Karpas-422 (cell line): ENCODE measurements around the gene ZFAND3. TPM values are rescaled to one million over a fixed set of nuclear protein-coding genes. Genes with fewer than 3 reads are reported as not detected.

Source experiments
- DNase-seq: peaks from one replicate; pipeline ENCODE4 v3.0.0-alpha.2; 2015
- H2AFZ ChIP-seq: fragments of 200-600 bp; sonication (generic); 2 replicates; pipeline ENCODE4 v1.6.1; 2014; ENCODE audit warnings: antibody characterized with exemption, low read length, mixed read lengths
- H3K27ac ChIP-seq: fragments of 200-600 bp; sonication (generic); 2 replicates; pipeline ENCODE4 v1.5.1; 2014; ENCODE audit warnings: mild to moderate bottlenecking, low read length, moderate library complexity
- H3K27me3 ChIP-seq: fragments of 200-600 bp; sonication (generic); 2 replicates; pipeline ENCODE4 v1.6.1; 2014; ENCODE audit warnings: low read length, mixed read lengths
- H3K36me3 ChIP-seq: fragments of 200-600 bp; sonication (generic); 2 replicates; pipeline ENCODE4 v1.6.1; 2014; ENCODE audit warnings: low read length, mixed read lengths; ENCODE audit not compliant: insufficient read depth
- H3K4me1 ChIP-seq: fragments of 200-600 bp; sonication (generic); 2 replicates; pipeline ENCODE4 v1.6.1; 2014; ENCODE audit warnings: mild to moderate bottlenecking, low read length, mixed read lengths
- H3K4me2 ChIP-seq: fragments of 200-600 bp; sonication (generic); 2 replicates; pipeline ENCODE4 v1.6.1; 2014; ENCODE audit warnings: low read length, low read depth, mild to moderate bottlenecking; ENCODE audit not compliant: poor library complexity, severe bottlenecking
- H3K4me3 ChIP-seq: fragments of 200-600 bp; sonication (generic); 2 replicates; pipeline ENCODE4 v1.5.1; 2014; ENCODE audit warnings: mild to moderate bottlenecking, antibody characterized with exemption, low read length, mixed read lengths
- H3K79me2 ChIP-seq: fragments of 200-600 bp; sonication (generic); 2 replicates; pipeline ENCODE4 v1.6.1; 2014; ENCODE audit warnings: mild to moderate bottlenecking, low read length, mixed read lengths
- H3K9ac ChIP-seq: fragments of 200-600 bp; sonication (generic); 2 replicates; pipeline ENCODE4 v1.6.0; 2014; ENCODE audit warnings: low read length
- H3K9me2 ChIP-seq: fragments of 200-600 bp; sonication (generic), shearing (Covaris generic); replicated peaks from 2 replicates; pipeline ENCODE4 v1.6.0; 2014; ENCODE audit warnings: mild to moderate bottlenecking, low read length, moderate library complexity; ENCODE audit not compliant: insufficient read depth
- H3K9me3 ChIP-seq: fragments of 300-700, 200-600 bp; sonication (generic); 2 replicates; pipeline ENCODE4 v1.6.1; 2014; ENCODE audit warnings: low read length, mixed read lengths
- H4K20me1 ChIP-seq: fragments of 200-600 bp; sonication (generic); 2 replicates; pipeline ENCODE4 v1.6.1; 2014; ENCODE audit warnings: mild to moderate bottlenecking, antibody characterized with exemption, low read length, low read depth; ENCODE audit not compliant: insufficient read depth
- total RNA-seq: library from RNA; depleted of rRNA; stranded (reverse); fragments of >200 nt; shearing (Covaris generic); gene quantifications from 2 replicates; pipeline ENCODE4 v1.2.3, GENCODE V29; 2014; ENCODE audit warnings: low replicate concordance

The ZFAND3 gene
- total RNA-seq, 1 experiment from 2014 or later, result 4.0 TPM

- Histone ChIP-seq H3K27me3 (no peaks in the 10 kb centered on the region), H3K27ac (no peak overlapping the region), H3K9me3 (no peaks in the 10 kb centered on the region), H3K4me3 (no peak overlapping the region), H4K20me1 (peaks cover 53% of the 10 kb centered on the region), H3K4me2 (no peak overlapping the region), H2AFZ (no peak overlapping the region), H3K79me2 (no peaks in the 10 kb centered on the region), H3K9me2 (no peaks in the 10 kb centered on the region), H3K36me3 (no peaks in the 10 kb centered on the region), H3K4me1 (peaks cover 3% of the 10 kb centered on the region; the same call in 1 of the 2 replicates), H3K9ac (no peak overlapping the region)
- no peak for DNase-seq
Observed at GRCh38 chr6:37919417-37920157, 100.1 kb downstream of the ZFAND3 start.

DNA sequence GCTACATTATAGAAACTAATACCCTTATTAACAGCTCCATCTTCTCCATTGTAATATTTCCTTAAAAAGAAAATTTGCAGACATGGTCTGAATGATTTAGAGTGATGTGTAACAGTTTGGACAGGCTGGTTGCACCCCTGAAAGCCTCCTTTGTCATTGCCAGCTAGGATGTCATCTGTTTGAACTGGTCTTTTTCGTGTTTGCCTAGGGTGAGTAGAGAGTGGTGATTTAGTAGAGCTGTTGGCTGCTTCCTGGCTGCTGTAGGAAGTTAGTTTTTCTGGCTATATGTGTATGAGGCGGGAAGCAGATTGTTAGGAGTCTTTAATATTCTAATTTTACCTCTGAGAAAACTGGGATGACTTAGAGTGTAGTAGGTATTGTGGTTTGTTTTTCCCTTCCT is 101.1 kb downstream of the ZFAND3 start:
- Histone ChIP-seq H3K4me1 (peaks cover 3% of the 10 kb centered on the region; the same call in 1 of the 2 replicates), H3K4me3 (no peak overlapping the region), H3K79me2 (no peaks in the 10 kb centered on the region), H3K9me3 (no peaks in the 10 kb centered on the region), H2AFZ (no peak overlapping the region), H3K9me2 (no peaks in the 10 kb centered on the region), H4K20me1 (peaks cover 53% of the 10 kb centered on the region), H3K27me3 (no peaks in the 10 kb centered on the region), H3K9ac (no peak overlapping the region), H3K4me2 (no peak overlapping the region), H3K36me3 (no peaks in the 10 kb centered on the region), H3K27ac (no peak overlapping the region)
- DNase-seq, result no peak

- H3K4me3 ChIP-seq, result no peak overlapping the region
Observed at GRCh38 chr6:37922563-37922962, 103.0 kb downstream of the ZFAND3 start.

DNA sequence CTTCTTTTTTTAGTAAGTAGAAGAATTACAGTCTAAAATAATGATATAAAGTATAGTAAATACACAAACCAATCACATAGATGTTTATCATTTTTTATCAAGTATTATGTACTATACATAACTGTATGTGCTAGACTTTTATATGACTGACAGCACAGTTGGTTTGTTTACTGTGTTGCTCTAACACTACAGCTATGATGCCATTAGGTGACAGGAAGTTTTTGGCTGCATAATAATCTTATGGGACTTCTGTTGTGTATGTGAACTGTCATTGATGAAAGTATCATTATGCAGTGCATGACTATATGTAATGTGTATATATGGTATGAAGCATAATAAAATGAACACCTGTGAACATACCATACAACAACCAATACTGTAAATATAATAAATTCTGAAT is 104.0 kb downstream of the ZFAND3 start:
- Histone ChIP-seq H3K79me2 (no peaks in the 10 kb centered on the region), H3K36me3 (no peaks in the 10 kb centered on the region), H3K4me3 (no peak overlapping the region), H2AFZ (no peak overlapping the region), H3K4me1 (peaks cover 3% of the 10 kb centered on the region; the same call in 1 of the 2 replicates), H3K27ac (no peak overlapping the region), H3K27me3 (no peaks in the 10 kb centered on the region), H3K9me3 (no peaks in the 10 kb centered on the region), H3K9me2 (no peaks in the 10 kb centered on the region), H4K20me1 (peaks cover 58% of the 10 kb centered on the region), H3K9ac (no peak overlapping the region), H3K4me2 (no peak overlapping the region)
- no peak for DNase-seq

More at GRCh38 chr6:37922563-37922962, 103.0 kb downstream of the ZFAND3 start:
- Histone ChIP-seq H3K9ac (no peak overlapping the region), H3K79me2 (no peaks in the 10 kb centered on the region), H3K9me3 (no peaks in the 10 kb centered on the region), H2AFZ (no peak overlapping the region), H4K20me1 (peaks cover 55% of the 10 kb centered on the region), H3K9me2 (no peaks in the 10 kb centered on the region), H3K36me3 (no peaks in the 10 kb centered on the region), H3K27ac (no peak overlapping the region), H3K4me1 (peaks cover 3% of the 10 kb centered on the region; the same call in 1 of the 2 replicates), H3K27me3 (no peaks in the 10 kb centered on the region), H3K4me2 (no peak overlapping the region)
- DNase-seq, result no peak

DNA sequence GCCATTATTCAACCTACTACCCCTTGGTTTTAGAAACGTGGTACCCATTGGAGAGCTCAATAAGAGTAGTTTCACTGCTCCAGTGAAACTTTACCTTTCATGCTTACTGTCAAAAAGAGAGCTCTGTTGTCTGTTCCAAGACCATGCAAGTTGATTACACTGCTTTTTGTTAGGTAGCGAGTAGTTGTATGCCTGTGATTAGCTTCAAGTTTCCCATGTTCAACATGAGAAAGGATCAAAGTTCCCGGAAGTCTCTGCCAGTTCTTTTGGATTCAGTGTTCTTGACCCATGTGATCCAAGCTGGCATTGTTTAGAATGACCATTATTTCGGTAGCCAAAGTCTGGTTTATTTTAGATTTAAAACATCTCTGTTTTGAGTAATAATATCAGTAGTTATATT is 107.1 kb downstream of the ZFAND3 start:
- peaks cover 53% of the 10 kb centered on the region for H4K20me1 ChIP-seq
- H3K79me2 ChIP-seq, result no peaks in the 10 kb centered on the region
- H3K9me3 ChIP-seq, result no peaks in the 10 kb centered on the region
- no peak overlapping the region for H3K4me3 ChIP-seq
- no peak overlapping the region for H2AFZ ChIP-seq
- H3K4me2 ChIP-seq, result no peak overlapping the region
- H3K36me3 ChIP-seq, result no peaks in the 10 kb centered on the region
- no peak overlapping the region for H3K9ac ChIP-seq
- H3K4me1 ChIP-seq, result peaks cover 3% of the 10 kb centered on the region; the same call in 1 of the 2 replicates
- H3K9me2 ChIP-seq, result no peaks in the 10 kb centered on the region
- no peak for DNase-seq
- H3K27ac ChIP-seq, result no peak overlapping the region
- H3K27me3 ChIP-seq, result no peaks in the 10 kb centered on the region

- H3K27me3 ChIP-seq, result no peaks in the 10 kb centered on the region
- DNase-seq, result no peak
- no peaks in the 10 kb centered on the region for H3K36me3 ChIP-seq
- H3K4me1 ChIP-seq, result peaks cover 3% of the 10 kb centered on the region; the same call in 1 of the 2 replicates
- H3K79me2 ChIP-seq, result no peaks in the 10 kb centered on the region
- H3K9me2 ChIP-seq, result no peaks in the 10 kb centered on the region
- no peak overlapping the region for H3K27ac ChIP-seq
- no peak overlapping the region for H3K4me3 ChIP-seq
- H3K4me2 ChIP-seq, result no peak overlapping the region
- H3K9me3 ChIP-seq, result no peaks in the 10 kb centered on the region
- no peak overlapping the region for H2AFZ ChIP-seq
- H4K20me1 ChIP-seq, result peaks cover 51% of the 10 kb centered on the region
- no peak overlapping the region for H3K9ac ChIP-seq
Observed at GRCh38 chr6:37928217-37928616, 108.7 kb downstream of the ZFAND3 start.

DNA sequence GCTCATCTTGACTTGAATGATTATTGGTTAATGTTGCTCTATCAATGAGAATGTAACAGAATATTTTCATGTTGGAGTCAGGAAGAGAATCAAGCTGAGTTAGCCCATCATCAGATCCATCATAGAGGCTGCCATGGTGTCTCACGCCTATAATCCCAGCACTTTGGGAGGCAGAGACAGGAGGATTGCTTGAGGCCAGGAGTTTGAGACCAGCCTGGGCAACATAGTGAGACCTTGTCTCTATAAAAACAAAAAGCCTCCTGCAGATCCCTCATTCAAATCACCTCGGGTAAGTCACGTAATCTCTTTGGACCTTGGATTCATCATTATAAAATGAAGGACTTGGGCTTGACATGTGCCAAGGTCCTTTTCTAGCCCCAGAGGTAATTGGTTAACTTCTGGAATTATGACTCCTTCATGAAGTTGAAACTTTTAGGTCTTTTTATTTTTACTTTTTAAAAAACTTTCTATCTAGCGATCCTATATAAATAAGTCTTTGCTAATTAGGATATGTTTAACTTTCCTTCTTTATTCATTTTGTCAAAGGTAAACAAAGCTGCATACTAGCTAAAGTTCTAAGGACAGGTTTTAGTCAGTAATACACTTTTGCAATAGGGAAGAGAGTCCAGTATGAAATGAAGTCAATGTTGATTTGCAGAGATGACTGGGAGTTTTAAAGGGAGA is 110.9 kb downstream of the ZFAND3 start:
- no peaks in the 10 kb centered on the region for H3K9me3 ChIP-seq
- H3K9me2 ChIP-seq, result no peaks in the 10 kb centered on the region
- H3K4me2 ChIP-seq, result no peak overlapping the region
- no peak overlapping the region for H2AFZ ChIP-seq
- no peaks in the 10 kb centered on the region for H3K79me2 ChIP-seq
- H3K27me3 ChIP-seq, result no peaks in the 10 kb centered on the region
- H3K4me1 ChIP-seq, result no peaks in the 10 kb centered on the region
- peaks cover 37% of the 10 kb centered on the region for H4K20me1 ChIP-seq
- no peak for DNase-seq
- H3K4me3 ChIP-seq, result no peak overlapping the region
- no peak overlapping the region for H3K27ac ChIP-seq
- H3K36me3 ChIP-seq, result no peaks in the 10 kb centered on the region
- H3K9ac ChIP-seq, result no peak overlapping the region

- Histone ChIP-seq H3K4me2 (no peak overlapping the region), H3K79me2 (no peaks in the 10 kb centered on the region), H3K4me3 (no peak overlapping the region), H3K36me3 (no peaks in the 10 kb centered on the region), H3K27ac (no peak overlapping the region), H2AFZ (no peak overlapping the region), H3K9me3 (no peaks in the 10 kb centered on the region), H3K4me1 (no peaks in the 10 kb centered on the region), H3K9ac (no peak overlapping the region), H3K9me2 (no peaks in the 10 kb centered on the region), H3K27me3 (no peaks in the 10 kb centered on the region), H4K20me1 (peaks cover 39% of the 10 kb centered on the region)
- no peak for DNase-seq
Observed at GRCh38 chr6:37931066-37931465, 111.5 kb downstream of the ZFAND3 start.
